ENCODE results near the gene LARGE1. TPM values are rescaled to one million over a fixed set of nuclear protein-coding genes. Genes with fewer than 3 reads are reported as not detected.

LARGE1 gene
- total RNA-seq, 2 experiments from 2014 or later, result 0.18 to 0.38 TPM

DNA sequence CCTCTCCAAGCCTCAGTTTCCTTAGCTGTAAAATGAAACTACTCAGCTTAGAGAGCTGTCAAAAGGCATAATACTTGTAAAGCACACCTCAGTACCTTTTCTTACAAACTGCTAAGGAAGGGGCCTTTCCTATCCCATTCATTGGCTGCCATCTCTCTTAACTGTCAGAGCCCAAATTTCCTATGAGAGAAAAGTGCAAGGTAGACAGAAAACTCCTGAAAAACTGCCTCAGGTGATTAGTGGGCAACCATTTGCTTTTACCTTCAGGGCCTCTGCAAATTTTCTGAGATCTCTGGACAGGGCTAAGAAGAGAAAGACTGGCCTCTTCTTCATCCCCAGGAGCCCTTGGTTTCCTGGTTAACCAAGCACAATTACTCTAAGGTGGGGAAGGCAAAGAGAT is 13.8 kb downstream of the LARGE1 start:
- POLR2A ChIA-PET, result no interaction called here
- no peaks in the 10 kb centered on the region for H3K27me3 Mint-ChIP-seq
- no peaks in the 10 kb centered on the region for H3K36me3 Mint-ChIP-seq (ENCODE audit: low read depth)
- no peak for DNase-seq
- CTCF ChIA-PET, result no interaction called here
- H3K9me3 Mint-ChIP-seq, result peaks cover 7% of the 10 kb centered on the region
- H3K4me1 Mint-ChIP-seq, result no peaks in the 10 kb centered on the region
- no peak overlapping the region for H3K4me3 Mint-ChIP-seq
- no peak overlapping the region for H3K27ac Mint-ChIP-seq

DNA sequence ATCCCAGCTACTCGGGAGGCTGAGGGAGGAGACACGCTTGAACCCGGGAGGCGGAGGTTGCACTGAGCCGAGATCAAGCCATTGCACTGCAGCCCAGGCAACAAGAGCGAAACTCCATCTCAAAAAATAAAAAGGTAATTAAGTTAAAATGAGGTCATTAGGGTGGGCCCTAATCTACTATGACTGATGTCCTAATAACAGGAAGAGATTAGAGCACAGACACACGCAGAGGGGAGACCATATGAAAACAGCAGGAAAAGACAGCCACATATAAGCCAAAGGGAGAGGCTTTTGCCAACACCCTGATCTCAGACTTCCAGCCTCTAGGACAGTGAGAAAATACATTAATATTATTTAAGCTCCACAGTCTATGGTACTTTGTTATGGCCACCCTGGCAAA is 17.3 kb downstream of the LARGE1 start:
- CTCF ChIA-PET, result no interaction called here
- Mint-ChIP-seq H3K27me3 (no peaks in the 10 kb centered on the region), H3K9me3 (peaks cover 13% of the 10 kb centered on the region), H3K27ac (no peak overlapping the region), H3K4me1 (no peaks in the 10 kb centered on the region), H3K4me3 (no peak overlapping the region), H3K36me3 (ENCODE audit: low read depth) (no peaks in the 10 kb centered on the region)
- POLR2A ChIA-PET, result no interaction called here
- no peak for DNase-seq

DNA sequence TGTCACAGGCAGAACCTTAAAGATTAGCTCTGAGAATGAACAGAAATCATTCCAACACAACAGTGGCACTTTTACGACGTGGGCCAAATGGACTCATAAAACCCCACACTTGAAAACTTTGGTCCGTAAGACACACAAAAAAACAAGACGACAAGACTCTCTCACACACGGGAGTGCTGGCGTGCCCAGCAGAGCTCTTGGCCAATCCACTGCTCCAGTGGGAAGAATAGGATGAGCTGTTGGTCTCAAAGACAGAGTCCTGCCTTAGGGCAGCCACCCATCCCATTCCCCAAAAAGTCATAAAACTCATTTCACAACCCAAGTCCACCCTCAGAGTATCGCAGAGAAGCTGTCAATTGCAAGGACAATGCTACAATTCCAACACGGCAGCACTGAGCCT is 18.2 kb downstream of the LARGE1 start:
- H3K4me1 Mint-ChIP-seq, result no peaks in the 10 kb centered on the region
- no peaks in the 10 kb centered on the region for H3K36me3 Mint-ChIP-seq (ENCODE audit: low read depth)
- CTCF ChIA-PET, result no interaction called here
- no peak overlapping the region for H3K27ac Mint-ChIP-seq
- H3K27me3 Mint-ChIP-seq, result no peaks in the 10 kb centered on the region
- POLR2A ChIA-PET, result no interaction called here
- no peak for DNase-seq
- H3K4me3 Mint-ChIP-seq, result no peak overlapping the region
- peaks cover 13% of the 10 kb centered on the region for H3K9me3 Mint-ChIP-seq

DNA sequence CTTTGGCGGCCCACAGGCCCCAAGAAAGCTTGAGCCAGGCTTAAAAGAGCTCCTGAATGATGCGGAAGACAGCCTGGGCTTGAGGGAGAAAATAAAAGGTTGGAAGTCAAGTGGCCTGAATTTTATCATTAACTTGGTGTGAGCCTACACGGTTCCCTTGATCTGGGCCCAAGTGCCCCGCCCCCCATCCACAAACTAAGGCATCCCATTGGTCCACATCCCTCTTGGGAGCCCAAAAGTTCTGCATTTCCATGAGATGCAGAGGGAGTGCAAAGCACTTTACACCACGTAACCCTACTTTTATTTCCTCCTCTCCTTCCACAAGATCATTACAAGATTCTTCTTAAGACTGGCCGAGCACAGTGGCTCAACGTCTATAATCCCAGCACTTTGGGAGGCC is 22.2 kb downstream of the LARGE1 start:
- Mint-ChIP-seq H3K9me3 (peaks cover 22% of the 10 kb centered on the region), H3K4me3 (no peak overlapping the region), H3K4me1 (no peaks in the 10 kb centered on the region), H3K27ac (no peak overlapping the region), H3K27me3 (no peaks in the 10 kb centered on the region), H3K36me3 (ENCODE audit: low read depth) (no peaks in the 10 kb centered on the region)
- no peak for DNase-seq
- CTCF ChIA-PET, result no interaction called here
- POLR2A ChIA-PET, result no interaction called here

DNA sequence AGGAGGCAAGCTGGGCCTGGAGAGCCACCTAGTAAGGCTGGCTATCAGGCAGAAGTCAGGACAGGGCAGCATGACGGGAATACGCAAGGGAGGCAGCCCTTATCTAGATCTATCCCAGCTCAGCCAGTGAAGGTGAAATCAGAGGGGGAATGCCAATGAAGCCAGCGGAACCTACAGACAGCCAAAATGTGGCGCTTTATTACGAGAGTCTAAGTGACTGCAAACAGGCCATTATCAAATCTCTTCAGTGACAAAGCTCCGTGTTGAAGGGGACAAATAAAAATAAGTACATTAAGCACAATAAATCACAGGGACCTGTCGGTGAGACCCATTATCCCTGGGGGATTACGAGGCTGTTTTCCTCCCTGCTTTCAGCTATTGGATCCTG is 22.8 kb downstream of the LARGE1 start:
- Mint-ChIP-seq H3K9me3 (peaks cover 22% of the 10 kb centered on the region), H3K4me1 (no peaks in the 10 kb centered on the region), H3K36me3 (ENCODE audit: low read depth) (no peaks in the 10 kb centered on the region), H3K27ac (no peak overlapping the region), H3K4me3 (no peak overlapping the region), H3K27me3 (no peaks in the 10 kb centered on the region)
- ChIA-PET CTCF (no interaction called here), POLR2A (no interaction called here)
- no peak for DNase-seq

DNA sequence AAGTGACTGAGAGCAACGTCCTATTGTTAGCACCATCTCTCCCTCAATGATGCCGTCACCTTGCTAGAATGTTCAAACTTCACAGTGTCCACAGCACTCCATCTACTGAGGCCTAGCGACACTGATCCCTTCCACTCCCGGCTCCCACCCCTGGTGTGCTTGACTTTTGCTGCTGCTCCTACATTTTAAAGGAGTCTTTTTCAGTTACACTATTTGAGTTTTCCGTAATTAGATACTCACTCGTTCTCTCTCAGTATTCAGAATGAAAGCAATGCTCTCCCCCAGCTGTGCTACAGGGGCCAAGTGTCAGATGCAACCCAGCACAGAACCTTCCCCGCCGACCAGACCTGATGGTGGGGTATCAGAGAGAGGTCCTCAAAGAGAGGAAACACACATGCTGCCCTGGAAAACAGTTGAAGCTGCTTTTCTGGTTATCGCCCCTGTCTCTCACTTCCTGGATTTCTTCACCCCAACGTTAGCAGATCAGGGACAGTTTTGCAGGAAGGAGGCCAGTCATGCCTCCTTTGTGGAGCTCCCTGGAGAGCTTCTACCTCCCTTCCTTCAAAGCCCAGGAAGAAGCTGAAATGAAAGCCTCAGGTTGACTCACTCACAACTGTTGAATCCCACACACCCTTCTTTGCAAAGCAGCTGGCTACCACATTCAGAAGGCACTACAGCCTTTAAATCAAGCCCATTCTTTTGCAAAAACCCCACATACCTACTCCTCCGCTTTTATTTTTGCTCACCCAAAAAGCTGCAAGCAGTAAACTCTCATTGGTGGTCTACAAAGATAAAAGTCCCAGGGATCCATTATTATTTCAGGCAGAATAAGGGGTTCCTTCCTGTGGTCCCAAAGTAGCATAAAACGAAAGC is 23.5 kb downstream of the LARGE1 start:
- POLR2A ChIA-PET, result no interaction called here
- H3K9me3 Mint-ChIP-seq, result peaks cover 20% of the 10 kb centered on the region
- H3K4me3 Mint-ChIP-seq, result no peak overlapping the region
- H3K27me3 Mint-ChIP-seq, result no peaks in the 10 kb centered on the region
- no peak overlapping the region for H3K27ac Mint-ChIP-seq
- CTCF ChIA-PET, result no interaction called here
- no peak for DNase-seq
- no peaks in the 10 kb centered on the region for H3K4me1 Mint-ChIP-seq
- no peaks in the 10 kb centered on the region for H3K36me3 Mint-ChIP-seq (ENCODE audit: low read depth)

DNA sequence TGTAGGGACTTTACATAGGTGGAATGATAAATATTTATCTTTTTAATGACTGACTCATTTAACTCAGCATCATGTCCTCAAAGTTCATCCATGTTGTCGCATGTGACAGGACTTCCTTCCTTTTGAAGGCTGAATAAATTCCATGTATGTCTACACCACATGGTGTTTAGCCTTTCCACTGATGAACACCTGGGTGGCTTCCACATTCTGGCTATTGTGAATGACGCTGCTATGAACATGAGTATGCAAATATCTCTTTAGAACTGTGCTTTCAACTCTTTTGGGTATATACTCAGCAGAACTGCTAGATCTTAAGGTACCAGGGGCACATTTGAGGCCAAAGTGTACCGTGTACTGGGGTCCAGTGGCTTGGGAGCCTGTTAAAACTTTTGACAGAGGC is 24.1 kb downstream of the LARGE1 start:
- CTCF ChIA-PET, result no interaction called here
- Mint-ChIP-seq H3K4me3 (no peak overlapping the region), H3K36me3 (ENCODE audit: low read depth) (no peaks in the 10 kb centered on the region), H3K27ac (no peak overlapping the region), H3K27me3 (no peaks in the 10 kb centered on the region), H3K9me3 (peaks cover 17% of the 10 kb centered on the region), H3K4me1 (no peaks in the 10 kb centered on the region)
- no peak for DNase-seq
- POLR2A ChIA-PET, result no interaction called here

DNA sequence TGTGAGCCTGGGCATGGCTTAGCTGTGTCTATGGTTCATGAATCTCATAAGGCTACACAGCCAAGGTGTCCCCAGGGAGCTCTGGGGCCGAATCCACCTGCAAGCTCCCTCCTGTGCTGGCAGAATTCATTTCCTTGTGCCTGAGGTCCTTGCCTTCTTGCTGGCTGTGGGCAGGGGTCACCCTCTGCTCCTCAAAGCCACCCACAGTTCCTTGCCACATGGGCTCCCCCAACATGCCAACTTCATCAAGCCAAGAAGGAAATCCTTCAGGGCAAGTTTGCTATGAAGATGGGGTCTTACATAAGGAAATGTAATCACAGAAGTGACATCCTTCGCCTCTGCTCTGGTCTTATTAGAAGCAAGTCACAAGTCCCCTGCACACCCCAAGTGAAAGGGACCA is 24.8 kb downstream of the LARGE1 start:
- Mint-ChIP-seq H3K4me3 (no peak overlapping the region), H3K36me3 (ENCODE audit: low read depth) (no peaks in the 10 kb centered on the region), H3K27me3 (no peaks in the 10 kb centered on the region), H3K9me3 (peaks cover 17% of the 10 kb centered on the region), H3K27ac (no peak overlapping the region), H3K4me1 (no peaks in the 10 kb centered on the region)
- CTCF ChIA-PET, result no interaction called here
- POLR2A ChIA-PET, result no interaction called here
- no peak for DNase-seq

DNA sequence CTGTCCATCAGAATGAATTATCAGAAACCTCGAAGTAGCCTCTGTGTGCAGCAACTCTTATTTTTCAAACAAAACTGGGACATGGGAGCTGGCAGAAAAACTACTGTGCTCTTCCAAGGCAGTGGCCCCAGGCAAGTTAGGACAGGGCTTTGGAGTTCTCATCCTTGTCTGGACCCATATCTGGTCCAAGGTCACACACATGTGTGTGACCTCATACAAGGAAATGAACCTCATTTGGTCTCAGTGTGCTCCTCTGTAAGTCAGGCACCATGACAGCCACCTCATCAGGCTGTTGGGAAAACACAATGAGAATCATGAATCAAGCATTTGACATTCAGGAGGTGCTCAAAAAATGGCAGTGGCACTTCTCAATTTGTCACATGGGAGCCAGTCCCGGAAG is 25.8 kb downstream of the LARGE1 start:
- DNase-seq, result no peak
- Mint-ChIP-seq H3K9me3 (peaks cover 11% of the 10 kb centered on the region), H3K36me3 (ENCODE audit: low read depth) (no peaks in the 10 kb centered on the region), H3K27ac (no peak overlapping the region), H3K27me3 (no peaks in the 10 kb centered on the region), H3K4me1 (no peaks in the 10 kb centered on the region), H3K4me3 (no peak overlapping the region)
- ChIA-PET POLR2A (no interaction called here), CTCF (no interaction called here)

DNA sequence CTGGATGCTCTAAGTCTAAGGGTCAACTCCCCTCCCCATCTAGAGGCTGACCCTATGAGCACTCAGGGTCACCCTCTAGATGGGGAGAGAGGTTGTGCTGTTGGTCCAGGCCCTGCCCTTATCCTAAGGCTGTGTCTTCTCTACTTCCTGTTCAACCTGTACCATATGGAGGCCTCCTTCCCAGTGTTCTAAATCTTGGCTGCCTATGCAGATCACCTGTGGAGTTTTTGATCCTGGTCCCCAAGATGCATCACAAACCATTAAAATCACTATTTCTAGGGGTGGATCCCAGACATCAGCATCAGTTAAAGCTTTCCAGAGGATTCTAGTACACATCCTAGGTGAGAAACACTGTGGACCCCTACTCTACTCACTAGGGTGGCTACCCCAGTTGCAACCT is 26.2 kb downstream of the LARGE1 start:
- H3K36me3 Mint-ChIP-seq (ENCODE audit: low read depth), result no peaks in the 10 kb centered on the region
- POLR2A ChIA-PET, result no interaction called here
- no peaks in the 10 kb centered on the region for H3K4me1 Mint-ChIP-seq
- no peaks in the 10 kb centered on the region for H3K27me3 Mint-ChIP-seq
- DNase-seq, result no peak
- peaks cover 11% of the 10 kb centered on the region for H3K9me3 Mint-ChIP-seq
- no peak overlapping the region for H3K27ac Mint-ChIP-seq
- H3K4me3 Mint-ChIP-seq, result no peak overlapping the region
- CTCF ChIA-PET, result no interaction called here

DNA sequence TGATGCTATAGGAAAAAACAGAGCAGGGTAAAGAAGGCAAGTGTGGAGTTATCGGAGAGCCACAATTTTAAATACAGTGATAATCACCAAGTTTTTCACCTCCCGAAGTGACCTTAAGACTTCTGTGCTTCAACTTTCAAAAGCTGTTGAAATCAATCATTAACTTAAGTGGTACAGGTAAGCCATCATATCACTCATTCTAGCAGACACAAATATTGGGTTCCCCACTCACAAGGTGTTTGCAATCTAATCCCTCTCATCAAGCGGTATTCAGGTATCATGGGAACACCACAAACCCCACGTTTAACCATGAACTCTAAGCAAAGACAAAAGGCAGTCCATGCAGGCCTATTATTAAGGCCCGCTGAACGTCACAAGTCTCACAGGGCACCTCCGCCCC is 26.8 kb downstream of the LARGE1 start:
- no peak for DNase-seq
- H3K9me3 Mint-ChIP-seq, result peaks cover 11% of the 10 kb centered on the region
- no peaks in the 10 kb centered on the region for H3K4me1 Mint-ChIP-seq
- H3K4me3 Mint-ChIP-seq, result no peak overlapping the region
- no peaks in the 10 kb centered on the region for H3K36me3 Mint-ChIP-seq (ENCODE audit: low read depth)
- H3K27me3 Mint-ChIP-seq, result no peaks in the 10 kb centered on the region
- ChIA-PET CTCF (no interaction called here), POLR2A (no interaction called here)
- H3K27ac Mint-ChIP-seq, result no peak overlapping the region

DNA sequence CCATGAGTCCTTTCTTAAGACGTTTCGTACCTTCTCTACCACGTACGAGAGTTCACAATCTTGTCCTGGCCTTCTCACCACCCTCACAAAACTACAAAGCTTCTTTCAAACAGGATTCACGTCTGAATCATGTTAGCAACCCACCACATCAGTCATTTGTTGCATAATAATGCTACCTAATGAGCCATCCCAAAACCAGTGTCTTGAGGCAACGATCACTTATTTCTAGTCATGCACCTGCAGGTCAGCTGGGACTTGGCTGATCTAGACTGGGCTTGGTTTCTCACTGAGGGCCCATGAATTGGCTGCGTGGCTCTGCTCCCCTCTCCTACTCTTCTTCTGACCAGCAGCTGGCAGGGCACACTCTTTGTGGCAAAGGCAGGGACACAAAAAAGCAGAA is 28.3 kb downstream of the LARGE1 start:
- ChIA-PET CTCF (no interaction called here), POLR2A (no interaction called here)
- H3K27me3 Mint-ChIP-seq, result no peaks in the 10 kb centered on the region

DNA sequence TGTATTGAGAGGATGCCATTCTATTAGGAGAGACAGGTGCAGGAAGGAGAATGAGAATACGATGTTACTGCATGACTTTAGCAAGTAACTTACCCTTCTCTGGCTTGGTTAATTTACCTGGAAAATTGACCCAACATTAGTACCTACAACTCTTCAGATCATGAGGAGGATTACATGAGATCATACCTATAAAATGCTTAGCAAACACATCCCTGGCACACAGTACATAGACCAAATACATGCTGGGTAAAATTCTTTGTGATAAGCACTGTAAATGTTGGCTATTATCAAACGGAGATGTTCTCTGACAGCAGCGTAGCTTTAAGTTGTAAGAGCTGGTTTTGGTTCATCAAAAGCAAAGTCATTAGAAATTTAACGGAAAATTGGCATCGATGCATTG is 28.8 kb downstream of the LARGE1 start:
- no peak overlapping the region for H3K4me3 Mint-ChIP-seq
- H3K27ac Mint-ChIP-seq, result no peak overlapping the region
- ChIA-PET POLR2A (no interaction called here), CTCF (no interaction called here)
- no peaks in the 10 kb centered on the region for H3K36me3 Mint-ChIP-seq (ENCODE audit: low read depth)
- H3K27me3 Mint-ChIP-seq, result no peaks in the 10 kb centered on the region
- peaks cover 11% of the 10 kb centered on the region for H3K9me3 Mint-ChIP-seq
- H3K4me1 Mint-ChIP-seq, result no peaks in the 10 kb centered on the region
- DNase-seq, result no peak

More for the DNA sequence above, 28.3 kb downstream of the LARGE1 start:
- Mint-ChIP-seq H3K27ac (no peak overlapping the region), H3K36me3 (ENCODE audit: low read depth) (no peaks in the 10 kb centered on the region), H3K4me3 (no peak overlapping the region), H3K4me1 (no peaks in the 10 kb centered on the region), H3K9me3 (peaks cover 14% of the 10 kb centered on the region)
- DNase-seq, result no peak

DNA sequence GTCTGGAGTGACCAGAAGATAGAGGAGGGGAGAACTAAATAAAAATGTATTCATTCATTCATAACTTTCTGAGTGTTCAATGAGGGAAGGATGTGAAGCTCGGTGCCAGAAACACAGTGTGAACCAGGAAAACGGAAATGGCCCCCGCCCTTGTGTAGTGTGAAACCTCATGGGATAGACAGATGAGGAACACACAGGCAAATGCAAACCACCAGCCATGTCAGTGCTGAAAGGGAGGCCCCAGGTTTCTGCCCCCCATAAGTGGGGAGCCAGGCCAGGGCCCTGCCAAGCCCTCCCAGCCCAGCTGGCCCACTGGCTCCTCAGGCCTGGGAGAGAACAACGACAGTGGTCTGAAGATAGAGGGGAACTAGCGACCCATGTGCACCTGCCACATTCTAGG is 30.5 kb downstream of the LARGE1 start:
- Mint-ChIP-seq H3K4me1 (no peaks in the 10 kb centered on the region), H3K27ac (no peak overlapping the region), H3K36me3 (ENCODE audit: low read depth) (no peaks in the 10 kb centered on the region), H3K9me3 (peaks cover 6% of the 10 kb centered on the region), H3K27me3 (no peaks in the 10 kb centered on the region), H3K4me3 (no peak overlapping the region)
- DNase-seq, result no peak
- ChIA-PET POLR2A (no interaction called here), CTCF (no interaction called here)

Measured in activated CD4-positive, alpha-beta memory T cell treated with anti-CD3 and anti-CD28 coated beads, Interleukin-2, amount 10 ng/mL, durations not matched to agents 7 days and 5 days (primary cell).